ENCODE results near the gene PHTF2. TPM values are rescaled to one million over a fixed set of nuclear protein-coding genes. Genes with fewer than 3 reads are reported as not detected.

The PHTF2 gene
- 12.2 to 18.3 TPM (median 16.8 TPM) in 5 replicates for total RNA-seq (2022; extraction: Qiagen RNA extraction)

GRCh38 chr7:77798394-77799077 is at the start of gene PHTF2, which contains the start of gene TMEM60:
Gene PHTF2, plus strand, starts transcription at chr7:77798773.
Gene TMEM60, minus strand, starts transcription at chr7:77798434. Its CDS starts 4,061 bp downstream, at chr7:77794373.

Other genes starting within 250 kb of the PHTF2 start
- 8.2 to 10.5 TPM (median 9.8 TPM) in 5 replicates for gene RSBN1L, start 102.3 kb upstream of the PHTF2 start, total RNA-seq (2022; extraction: Qiagen RNA extraction)
- 24.1 to 28.6 TPM (median 27.0 TPM) in 5 replicates for gene TMEM60, start 339 bp upstream of the PHTF2 start, total RNA-seq (2022; extraction: Qiagen RNA extraction)

Measured in A549 treated with dexamethasone at 1 μM for 4 hours (cell line).